ENCODE data around the gene GTF2E1. TPM values are rescaled to one million over a fixed set of nuclear protein-coding genes. Genes with fewer than 3 reads are reported as not detected.

Gene GTF2E1
- total RNA-seq, 1 donor from 2014 or later = 21.4 TPM

DNA sequence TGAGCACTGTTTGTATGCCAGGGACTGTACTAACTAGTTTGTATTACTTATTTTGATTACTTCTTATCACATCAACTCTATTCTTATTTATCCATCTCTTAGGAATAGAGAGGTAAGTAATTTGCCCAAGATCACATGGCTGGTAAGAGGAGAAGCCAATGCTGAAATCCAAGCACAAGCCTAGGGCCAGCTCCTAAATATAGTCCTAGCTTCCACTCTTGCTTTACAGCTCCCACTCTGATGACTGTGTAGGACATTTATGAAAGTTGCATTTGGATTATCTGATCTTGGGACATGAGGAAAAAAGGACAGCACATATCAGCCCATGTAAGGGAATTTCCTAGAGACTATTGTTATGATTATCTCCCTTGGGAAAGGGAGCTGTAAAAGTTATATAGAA lies 58.1 kb downstream of the GTF2E1 start:
- no peak for DNase-seq

DNA sequence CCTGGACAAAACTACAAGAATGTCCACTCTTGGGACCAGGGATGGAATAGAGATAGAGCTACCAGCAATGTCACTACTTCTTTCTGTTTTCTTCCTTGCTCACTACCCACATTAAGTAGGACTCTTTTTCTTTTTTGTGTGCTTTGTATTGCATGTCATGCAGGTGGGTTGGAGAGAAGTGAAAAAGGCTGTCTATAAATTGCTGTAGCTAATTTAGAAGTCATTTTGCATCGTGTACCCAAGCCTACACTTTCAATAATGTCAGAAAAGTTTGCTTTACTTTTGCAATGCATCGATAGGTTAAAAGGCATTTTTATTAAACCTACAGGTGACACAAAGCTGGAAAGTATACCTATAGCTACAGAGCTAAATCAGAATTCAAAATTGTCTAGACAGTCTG lies 58.9 kb downstream of the GTF2E1 start:
- no peak for DNase-seq

DNA sequence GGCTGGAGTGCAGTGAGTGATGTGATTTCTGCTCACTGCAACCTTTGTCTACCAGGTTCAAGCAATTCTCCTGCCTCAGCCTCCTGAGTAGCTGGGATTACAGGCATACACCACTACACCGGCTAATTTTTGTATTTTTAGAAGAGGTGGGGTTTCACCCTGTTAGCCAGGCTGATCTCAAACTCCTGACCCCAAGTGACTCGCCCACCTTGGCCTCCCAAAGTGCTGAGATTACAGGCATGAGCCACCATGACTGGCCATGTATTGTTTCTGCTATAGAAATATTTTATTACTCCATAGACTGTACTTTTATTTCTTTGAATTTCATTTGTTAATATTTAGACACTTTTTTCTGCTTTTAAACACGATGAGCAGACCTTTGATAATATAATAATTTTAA lies 60.4 kb downstream of the GTF2E1 start:
- no peak for DNase-seq

- no peak for DNase-seq
Observed at GRCh38 chr3:120816728-120817127, 74.2 kb downstream of the GTF2E1 start.

- no peak for DNase-seq
Observed at GRCh38 chr3:120820748-120821147, 78.2 kb downstream of the GTF2E1 start.

DNA sequence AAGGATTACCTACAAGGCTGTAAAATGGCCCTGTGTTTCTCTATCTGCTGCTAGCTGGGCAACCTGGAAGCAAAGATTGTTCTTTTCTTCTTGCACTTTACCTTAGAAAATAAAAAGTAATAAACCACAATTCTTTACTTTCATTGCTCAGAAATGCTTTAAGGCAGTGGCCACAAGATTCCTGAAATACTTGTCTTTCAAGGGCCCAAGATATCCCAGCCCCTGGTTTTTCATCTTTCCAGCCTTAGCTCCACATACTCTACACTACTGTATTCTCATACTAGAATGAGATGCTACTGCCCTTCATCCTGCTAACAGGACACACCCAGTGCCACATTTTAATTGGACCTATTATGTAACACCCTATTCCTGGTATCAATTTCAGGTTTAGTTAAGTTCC lies 78.9 kb downstream of the GTF2E1 start:
- no peak for DNase-seq

- DNase-seq = no peak
Observed at GRCh38 chr3:120823156-120823555, 80.6 kb downstream of the GTF2E1 start.

DNA sequence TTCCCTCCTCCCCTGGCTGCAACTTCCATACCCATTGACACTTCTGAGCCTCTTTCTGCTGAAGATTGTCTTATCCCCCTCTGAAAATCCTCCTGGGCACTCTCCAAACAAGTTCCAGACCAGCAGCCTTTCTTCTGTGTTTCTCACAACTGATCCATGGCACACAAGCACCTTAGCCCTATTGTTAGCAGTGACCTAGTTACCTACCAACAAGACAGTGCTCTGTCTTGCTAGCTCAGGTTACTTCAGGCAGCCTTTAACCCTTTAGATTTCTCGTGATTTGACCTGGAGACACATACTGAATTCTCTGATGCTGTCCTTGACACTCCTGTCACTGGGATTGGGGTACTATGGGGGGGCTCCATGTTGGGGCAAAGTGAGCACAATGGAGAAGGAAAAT lies 82.1 kb downstream of the GTF2E1 start:
- DNase-seq = no peak

GRCh38 chr3:120828796-120829195 lies 86.3 kb downstream of the GTF2E1 start:
- DNase-seq = no peak

- DNase-seq = no peak
Observed at GRCh38 chr3:120831066-120831465, 88.5 kb downstream of the GTF2E1 start.

Small RNA genes within 50 kb of the gene (small RNA-seq; reads per million reads assigned to genes)
- gene MTCO1P29 = not detected
- not detected for gene MTCO2P29

Other genes with a start within 250 kb of the GTF2E1 start
- 34.6 TPM for gene NDUFB4, start 146.4 kb upstream of the GTF2E1 start, total RNA-seq
- gene HGD, start 60.5 kb upstream of the GTF2E1 start, total RNA-seq = 1.1 TPM
- gene RABL3, start 228 bp upstream of the GTF2E1 start, total RNA-seq = 12.6 TPM
- 18.6 TPM for gene STXBP5L, start 165.5 kb downstream of the GTF2E1 start, total RNA-seq